Measurements from ENCODE around the gene SRCAP.
A peak's percentile ranks its signal among the peaks of the same experiment; 100 is the strongest.

Gene SRCAP

GRCh38 chr16:30723725-30724355, 24.9 kb downstream of the SRCAP start:
- intact Hi-C loops (cut with DNase I; ENCODE audit: low total_unique reads): no loop called here
- Histone ChIP-seq H3K27me3 (no peaks in the 10 kb centered on the region), H3K36me3 (peaks cover 76 to 100% (median 89%) of the 10 kb centered on the region in 3 donors), H3K27ac (no peak overlapping the region), H3K9me3 (no peaks in the 10 kb centered on the region), H3K4me3 (no peak overlapping the region), H3K4me1 (no peaks in the 10 kb centered on the region)
- TF ChIP-seq CTCF (IDR thresholded peaks at IDR 0.05): no peak
- DNase-seq: peak in 1 of 2 donors; percentile 57

GRCh38 chr16:30724641-30725417, 25.9 kb downstream of the SRCAP start:
- peak in 1 of 2 donors; percentile 66 for DNase-seq
- Histone ChIP-seq H3K36me3 (peaks cover 84 to 100% (median 89%) of the 10 kb centered on the region in 3 donors), H3K4me3 (no peak overlapping the region), H3K9me3 (no peaks in the 10 kb centered on the region), H3K4me1 (no peaks in the 10 kb centered on the region), H3K27ac (no peak overlapping the region), H3K27me3 (no peaks in the 10 kb centered on the region)
- intact Hi-C loops (cut with DNase I; ENCODE audit: low total_unique reads): no loop called here
- no peak for TF ChIP-seq CTCF (IDR thresholded peaks at IDR 0.05)

GRCh38 chr16:30725418-30725792, 26.4 kb downstream of the SRCAP start:
- Histone ChIP-seq H3K27me3 (no peaks in the 10 kb centered on the region), H3K9me3 (no peaks in the 10 kb centered on the region), H3K36me3 (peaks cover 86 to 100% (median 89%) of the 10 kb centered on the region in 3 donors), H3K4me3 (no peak overlapping the region), H3K27ac (no peak overlapping the region), H3K4me1 (no peaks in the 10 kb centered on the region)
- TF ChIP-seq CTCF (IDR thresholded peaks at IDR 0.05): no peak
- peak in 1 of 2 donors; percentile 27 for DNase-seq
- intact Hi-C loops (cut with DNase I; ENCODE audit: low total_unique reads): no loop called here

GRCh38 chr16:30728321-30728720, 29.4 kb downstream of the SRCAP start:
- DNase-seq: no peak
- intact Hi-C loops (cut with DNase I; ENCODE audit: low total_unique reads): no loop called here
- H3K4me3 ChIP-seq: no peak overlapping the region
- TF ChIP-seq CTCF (IDR thresholded peaks at IDR 0.05): no peak
- H3K27me3 ChIP-seq: no peaks in the 10 kb centered on the region
- no peak overlapping the region for H3K27ac ChIP-seq
- H3K9me3 ChIP-seq: no peaks in the 10 kb centered on the region
- no peaks in the 10 kb centered on the region for H3K4me1 ChIP-seq
- peaks cover 84 to 100% (median 86%) of the 10 kb centered on the region in 3 donors for H3K36me3 ChIP-seq

GRCh38 chr16:30728899-30729672, 30.1 kb downstream of the SRCAP start:
- Histone ChIP-seq H3K4me1 (no peaks in the 10 kb centered on the region), H3K9me3 (no peaks in the 10 kb centered on the region), H3K4me3 (no peak overlapping the region), H3K36me3 (peaks cover 84 to 100% (median 86%) of the 10 kb centered on the region in 3 donors), H3K27ac (no peak overlapping the region), H3K27me3 (no peaks in the 10 kb centered on the region)
- no peak for TF ChIP-seq CTCF (IDR thresholded peaks at IDR 0.05)
- intact Hi-C loops (cut with DNase I; ENCODE audit: low total_unique reads): no loop called here
- peak in 1 of 2 donors; percentile 64 for DNase-seq

Measured in tibial artery (tissue), 4 donors.